ENCODE measurements around the gene POTEB2. TPM values are rescaled to one million over a fixed set of nuclear protein-coding genes. Genes with fewer than 3 reads are reported as not detected.
"Not testable (repeated sequence)": the region's sequence is repeated elsewhere in the genome, so short reads cannot be mapped to it uniquely, and the experiment has no call there.

Gene POTEB2
- not detected for polyA plus RNA-seq (2012; ENCODE audit: insufficient read depth, insufficient read length, low read depth)

- not testable (repeated sequence) for DNase-seq; H3K4me1 ChIP-seq; H3K4me3 ChIP-seq (ENCODE audit: low read depth, low read length); H3K27me3 ChIP-seq; H3K9me3 ChIP-seq; H3K36me3 ChIP-seq
Measured at GRCh38 chr15:20866214-20866613, at the start of gene POTEB2. TSS of gene POTEB2 (minus strand) at chr15:20866314. CDS start at chr15:20866281, 33 bp downstream.

- H3K36me3 ChIP-seq; H3K27me3 ChIP-seq; DNase-seq; H3K4me1 ChIP-seq; H3K9me3 ChIP-seq; H3K4me3 ChIP-seq (ENCODE audit: low read depth, low read length): not testable (repeated sequence)
Measured at GRCh38 chr15:20879916-20880315, 13.8 kb upstream of the POTEB2 start.

- H3K4me3 ChIP-seq (ENCODE audit: low read depth, low read length); H3K9me3 ChIP-seq; DNase-seq; H3K36me3 ChIP-seq; H3K27me3 ChIP-seq; H3K4me1 ChIP-seq: not testable (repeated sequence)
Measured at GRCh38 chr15:20878464-20878863, 12.3 kb upstream of the POTEB2 start.

GRCh38 chr15:20877819-20878218, 11.7 kb upstream of the POTEB2 start:
- H3K27me3 ChIP-seq; H3K4me1 ChIP-seq; H3K9me3 ChIP-seq; DNase-seq; H3K4me3 ChIP-seq (ENCODE audit: low read depth, low read length); H3K36me3 ChIP-seq: not testable (repeated sequence)

Data from BE2C (cell line).